Kidney epithelial cell (primary cell): ENCODE data around the gene CTNNA3. TPM values are rescaled to one million over a fixed set of nuclear protein-coding genes. Genes with fewer than 3 reads are reported as not detected.

Source experiments
- DNase-seq: peaks from one replicate; pipeline ENCODE4 v3.0.0-alpha.2; 2010; ENCODE audit warnings: low read depth
- H3K27me3 ChIP-seq: 2 replicates; pipeline ENCODE4 v1.6.0; 2011; ENCODE audit warnings: low read length; ENCODE audit not compliant: control insufficient read depth, insufficient read depth
- H3K36me3 ChIP-seq: 2 replicates; pipeline ENCODE4 v1.5.1; 2011; ENCODE audit warnings: low read length; ENCODE audit not compliant: control insufficient read depth, insufficient read depth
- H3K4me3 ChIP-seq: 2 replicates; pipeline ENCODE4 v1.5.1; 2011; ENCODE audit warnings: low read depth, mild to moderate bottlenecking, control low read depth, low read length
- total RNA-seq: library from RNA; depleted of rRNA; stranded (reverse); fragments of >200 nt; gene quantifications from 2 replicates; pipeline ENCODE4 v1.2.3, GENCODE V29; 2015
- TF ChIP-seq, protein P1 (sequence below): IDR thresholded peaks from 2 replicates; pipeline ENCODE4 v1.5.1; 2011; ENCODE audit warnings: mild to moderate bottlenecking, moderate library complexity, low read length, control low read depth, inconsistent platforms; ENCODE audit not compliant: insufficient read depth, poor library complexity, severe bottlenecking

Gene CTNNA3
- total RNA-seq, 1 donor from 2014 or later = 0.79 TPM

DNA sequence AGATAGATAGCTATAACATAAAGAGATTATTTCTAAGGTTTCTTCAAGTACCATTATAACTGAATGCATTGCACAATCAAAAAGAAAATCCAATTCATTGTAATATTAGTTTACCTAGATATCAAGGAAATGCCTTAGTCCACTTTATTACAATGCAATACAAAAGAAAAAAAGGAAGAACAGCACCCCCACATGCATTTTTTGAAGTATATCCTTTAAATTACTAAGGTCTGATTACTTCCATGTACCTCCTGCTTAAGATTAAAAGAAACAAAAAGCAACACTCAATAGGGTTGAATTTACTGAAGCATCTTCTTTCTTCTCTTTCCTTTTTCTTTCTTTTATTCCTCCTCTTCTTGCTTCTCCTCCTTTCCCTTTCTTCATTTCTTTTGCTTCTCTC is 1743.9 kb downstream of the CTNNA3 start:
- no peak for DNase-seq
- Histone ChIP-seq H3K36me3 (no peaks in the 10 kb centered on the region), H3K27me3 (no peaks in the 10 kb centered on the region), H3K4me3 (no peak overlapping the region)
- TF ChIP-seq, protein P1, sequence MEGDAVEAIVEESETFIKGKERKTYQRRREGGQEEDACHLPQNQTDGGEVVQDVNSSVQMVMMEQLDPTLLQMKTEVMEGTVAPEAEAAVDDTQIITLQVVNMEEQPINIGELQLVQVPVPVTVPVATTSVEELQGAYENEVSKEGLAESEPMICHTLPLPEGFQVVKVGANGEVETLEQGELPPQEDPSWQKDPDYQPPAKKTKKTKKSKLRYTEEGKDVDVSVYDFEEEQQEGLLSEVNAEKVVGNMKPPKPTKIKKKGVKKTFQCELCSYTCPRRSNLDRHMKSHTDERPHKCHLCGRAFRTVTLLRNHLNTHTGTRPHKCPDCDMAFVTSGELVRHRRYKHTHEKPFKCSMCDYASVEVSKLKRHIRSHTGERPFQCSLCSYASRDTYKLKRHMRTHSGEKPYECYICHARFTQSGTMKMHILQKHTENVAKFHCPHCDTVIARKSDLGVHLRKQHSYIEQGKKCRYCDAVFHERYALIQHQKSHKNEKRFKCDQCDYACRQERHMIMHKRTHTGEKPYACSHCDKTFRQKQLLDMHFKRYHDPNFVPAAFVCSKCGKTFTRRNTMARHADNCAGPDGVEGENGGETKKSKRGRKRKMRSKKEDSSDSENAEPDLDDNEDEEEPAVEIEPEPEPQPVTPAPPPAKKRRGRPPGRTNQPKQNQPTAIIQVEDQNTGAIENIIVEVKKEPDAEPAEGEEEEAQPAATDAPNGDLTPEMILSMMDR = no peak

GRCh38 chr10:65950075-65950474 is 1745.9 kb downstream of the CTNNA3 start:
- Histone ChIP-seq H3K4me3 (no peak overlapping the region), H3K36me3 (no peaks in the 10 kb centered on the region), H3K27me3 (no peaks in the 10 kb centered on the region)
- no peak for DNase-seq
- TF ChIP-seq, protein P1 = no peak

DNA sequence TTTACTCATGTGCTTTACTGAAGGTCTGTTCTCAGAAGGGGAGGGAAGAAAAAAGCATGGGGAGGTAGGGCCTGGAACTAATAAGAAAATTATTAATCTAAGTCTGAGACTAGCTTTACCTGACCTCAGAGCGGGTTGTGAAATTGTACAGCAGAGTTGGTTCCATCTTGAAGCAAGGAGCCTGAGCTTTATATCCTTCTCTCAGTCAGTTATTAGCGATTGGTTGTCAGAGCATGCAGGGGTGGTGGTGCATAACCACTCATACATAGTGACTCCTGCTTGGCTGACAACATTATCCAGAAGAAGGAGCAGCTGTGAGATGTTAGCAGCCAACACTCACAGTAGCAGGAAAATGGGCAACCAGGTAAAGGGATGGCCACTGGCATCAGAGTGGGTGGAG is 1746.5 kb downstream of the CTNNA3 start:
- DNase-seq = no peak
- no peaks in the 10 kb centered on the region for H3K27me3 ChIP-seq
- no peaks in the 10 kb centered on the region for H3K36me3 ChIP-seq
- no peak overlapping the region for H3K4me3 ChIP-seq
- TF ChIP-seq, protein P1 = no peak

GRCh38 chr10:65945061-65945460 is 1750.9 kb downstream of the CTNNA3 start:
- Histone ChIP-seq H3K4me3 (no peak overlapping the region), H3K27me3 (no peaks in the 10 kb centered on the region), H3K36me3 (no peaks in the 10 kb centered on the region)
- TF ChIP-seq, protein P1 = no peak
- DNase-seq = no peak

- TF ChIP-seq, protein P1 = no peak
- H3K4me3 ChIP-seq = no peak overlapping the region
- H3K36me3 ChIP-seq = no peaks in the 10 kb centered on the region
- DNase-seq = no peak
- no peaks in the 10 kb centered on the region for H3K27me3 ChIP-seq
Measured at GRCh38 chr10:65943451-65943850, 1752.5 kb downstream of the CTNNA3 start.

DNA sequence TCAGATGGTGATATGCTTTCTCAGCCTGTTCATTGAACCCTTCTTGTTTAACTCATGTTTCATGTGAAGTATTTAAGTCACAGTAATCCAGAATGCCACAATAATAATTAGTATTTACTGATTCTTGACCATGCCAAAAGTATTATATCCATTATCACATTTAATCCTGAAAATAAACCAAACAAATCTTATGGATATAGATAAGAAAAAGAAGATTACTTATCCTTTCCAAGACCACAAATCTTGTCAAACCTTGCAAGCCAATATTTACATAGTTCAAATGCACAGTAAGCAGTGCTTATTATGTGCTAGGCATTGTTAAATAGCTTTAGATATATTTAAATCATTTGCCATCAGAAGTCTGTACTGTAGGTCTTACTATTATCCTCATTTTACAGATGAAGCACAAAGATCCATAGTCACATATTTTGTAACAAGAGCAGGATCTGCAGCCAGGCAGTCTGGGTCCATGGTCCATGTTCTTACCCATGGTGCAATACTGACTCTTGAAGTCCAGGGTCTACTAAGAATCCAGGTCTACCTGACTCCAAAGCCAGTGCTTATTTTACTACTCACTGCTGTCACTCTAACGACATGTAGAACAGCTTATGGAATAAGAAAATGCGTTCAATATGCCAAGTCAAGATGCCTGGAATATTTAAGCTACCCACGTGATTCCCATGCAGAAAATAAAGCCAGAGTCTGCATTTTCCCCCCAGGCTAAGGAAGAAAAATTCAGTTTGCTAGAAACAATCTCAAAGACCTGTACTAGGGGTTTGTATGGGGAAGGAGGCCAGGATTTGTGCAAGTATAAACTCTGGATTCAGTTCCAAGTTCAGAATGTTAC is 1755.0 kb downstream of the CTNNA3 start:
- TF ChIP-seq, protein P1 = no peak
- no peaks in the 10 kb centered on the region for H3K36me3 ChIP-seq
- DNase-seq = no peak

More for the DNA sequence above, 1755.0 kb downstream of the CTNNA3 start:
- H3K27me3 ChIP-seq = no peaks in the 10 kb centered on the region
- no peak overlapping the region for H3K4me3 ChIP-seq
